ENCODE measurements around the gene KDM4D. TPM values are rescaled to one million over a fixed set of nuclear protein-coding genes. Genes with fewer than 3 reads are reported as not detected.
A peak's percentile ranks its signal among the peaks of the same experiment; 100 is the strongest.
"Not testable (repeated sequence)": the region's sequence is repeated elsewhere in the genome, so short reads cannot be mapped to it uniquely, and the experiment has no call there.

The KDM4D gene
- total RNA-seq, 1 donor from 2014 or later: 1.8 TPM

- no peak for TF ChIP-seq CTCF (conservative IDR thresholded peaks at IDR 0.05; ENCODE audit: low read depth, low read length)
- no peak for DNase-seq (ENCODE audit: low read depth)
- no peak within 1 kb of the TSS for H3K4me3 ChIP-seq (ENCODE audit: low read depth, low read length)
Observed at GRCh38 chr11:95024958-95025357, 51.4 kb downstream of the KDM4D start, which contains the start of gene KDM4E. TSS of gene KDM4E (plus strand) at chr11:95025258. CDS start at chr11:95025558, 300 bp downstream.

GRCh38 chr11:95025594-95025993, 52.1 kb downstream of the KDM4D start:
- not testable (repeated sequence) for H3K4me3 ChIP-seq (ENCODE audit: low read depth, low read length); DNase-seq (ENCODE audit: low read depth)

GRCh38 chr11:95028357-95028756, 54.8 kb downstream of the KDM4D start:
- no peak for DNase-seq (ENCODE audit: low read depth)
- TF ChIP-seq CTCF (conservative IDR thresholded peaks at IDR 0.05; ENCODE audit: low read depth, low read length): no peak
- H3K4me3 ChIP-seq (ENCODE audit: low read depth, low read length): no peak overlapping the region

GRCh38 chr11:95033051-95033450, 59.5 kb downstream of the KDM4D start:
- no peak for TF ChIP-seq CTCF (conservative IDR thresholded peaks at IDR 0.05; ENCODE audit: low read depth, low read length)
- DNase-seq (ENCODE audit: low read depth): no peak
- no peak overlapping the region for H3K4me3 ChIP-seq (ENCODE audit: low read depth, low read length)

- TF ChIP-seq CTCF (conservative IDR thresholded peaks at IDR 0.05; ENCODE audit: low read depth, low read length): no peak
- no peak for DNase-seq (ENCODE audit: low read depth)
- no peak overlapping the region for H3K4me3 ChIP-seq (ENCODE audit: low read depth, low read length)
Observed at GRCh38 chr11:95035316-95035715, 61.8 kb downstream of the KDM4D start.

- H3K4me3 ChIP-seq (ENCODE audit: low read depth, low read length): peak overlapping the region; percentile 24
- DNase-seq (ENCODE audit: low read depth): not testable (repeated sequence)
Observed at GRCh38 chr11:95037356-95038035, 64.0 kb downstream of the KDM4D start.

- no peak for TF ChIP-seq CTCF (conservative IDR thresholded peaks at IDR 0.05; ENCODE audit: low read depth, low read length)
- no peak overlapping the region for H3K4me3 ChIP-seq (ENCODE audit: low read depth, low read length)
- DNase-seq (ENCODE audit: low read depth): no peak
Observed at GRCh38 chr11:95042239-95042638, 68.7 kb downstream of the KDM4D start.

- no peak overlapping the region for H3K4me3 ChIP-seq (ENCODE audit: low read depth, low read length)
- no peak for TF ChIP-seq CTCF (conservative IDR thresholded peaks at IDR 0.05; ENCODE audit: low read depth, low read length)
- no peak for DNase-seq (ENCODE audit: low read depth)
Observed at GRCh38 chr11:95042906-95043305, 69.4 kb downstream of the KDM4D start.
